A549 (cell line): ENCODE data around the gene PRUNE2.

Experiments used
- MAFK ChIP-seq: fragments of 450-650 bp; IDR thresholded peaks from 2 replicates; pipeline ENCODE4 v1.6.1; 2014; ENCODE audit not compliant: partially characterized antibody
- POLR2A ChIP-seq: IDR thresholded peaks from 2 replicates; pipeline ENCODE4 v1.6.1; 2012; ENCODE audit warnings: mild to moderate bottlenecking, low read length
- TF ChIP-seq, protein P1 (sequence below): fragments of 200-600 bp; sonication (generic); IDR thresholded peaks from 2 replicates; pipeline ENCODE4 v1.6.1; 2016; ENCODE audit warnings: antibody characterized with exemption, mild to moderate bottlenecking, moderate library complexity
- TF ChIP-seq, protein P2 (sequence below): fragments of >200 bp; sonication (Bioruptor Twin); formaldehyde crosslinking; IDR thresholded peaks from 3 replicates; pipeline ENCODE4 v1.5.1; 2016

DNA sequence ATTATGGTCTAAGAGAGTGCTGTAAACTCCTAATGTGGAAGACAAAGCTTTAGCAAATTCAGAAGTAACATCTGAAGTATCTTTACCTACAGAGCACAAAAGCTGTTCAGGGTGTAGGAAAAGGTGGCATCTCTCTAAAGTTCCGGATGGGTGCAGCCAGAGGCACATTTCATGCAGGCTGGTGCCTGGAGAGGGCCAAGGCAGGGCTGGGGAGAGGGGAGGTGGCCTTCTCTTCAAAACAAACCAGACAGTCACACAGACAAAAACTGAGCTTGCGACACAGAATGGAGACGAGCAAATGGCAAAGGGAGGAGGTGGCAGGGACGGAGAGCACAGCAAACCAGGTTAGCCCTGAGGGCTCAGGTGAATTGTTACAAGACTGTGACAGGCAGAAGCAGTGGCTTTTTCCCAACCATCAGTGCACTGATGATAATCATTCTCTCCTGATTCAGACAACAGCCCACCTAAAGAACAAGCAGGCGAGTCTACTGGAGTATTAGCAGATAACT is 263.2 kb downstream of the PRUNE2 start:
- TF ChIP-seq, protein P1, sequence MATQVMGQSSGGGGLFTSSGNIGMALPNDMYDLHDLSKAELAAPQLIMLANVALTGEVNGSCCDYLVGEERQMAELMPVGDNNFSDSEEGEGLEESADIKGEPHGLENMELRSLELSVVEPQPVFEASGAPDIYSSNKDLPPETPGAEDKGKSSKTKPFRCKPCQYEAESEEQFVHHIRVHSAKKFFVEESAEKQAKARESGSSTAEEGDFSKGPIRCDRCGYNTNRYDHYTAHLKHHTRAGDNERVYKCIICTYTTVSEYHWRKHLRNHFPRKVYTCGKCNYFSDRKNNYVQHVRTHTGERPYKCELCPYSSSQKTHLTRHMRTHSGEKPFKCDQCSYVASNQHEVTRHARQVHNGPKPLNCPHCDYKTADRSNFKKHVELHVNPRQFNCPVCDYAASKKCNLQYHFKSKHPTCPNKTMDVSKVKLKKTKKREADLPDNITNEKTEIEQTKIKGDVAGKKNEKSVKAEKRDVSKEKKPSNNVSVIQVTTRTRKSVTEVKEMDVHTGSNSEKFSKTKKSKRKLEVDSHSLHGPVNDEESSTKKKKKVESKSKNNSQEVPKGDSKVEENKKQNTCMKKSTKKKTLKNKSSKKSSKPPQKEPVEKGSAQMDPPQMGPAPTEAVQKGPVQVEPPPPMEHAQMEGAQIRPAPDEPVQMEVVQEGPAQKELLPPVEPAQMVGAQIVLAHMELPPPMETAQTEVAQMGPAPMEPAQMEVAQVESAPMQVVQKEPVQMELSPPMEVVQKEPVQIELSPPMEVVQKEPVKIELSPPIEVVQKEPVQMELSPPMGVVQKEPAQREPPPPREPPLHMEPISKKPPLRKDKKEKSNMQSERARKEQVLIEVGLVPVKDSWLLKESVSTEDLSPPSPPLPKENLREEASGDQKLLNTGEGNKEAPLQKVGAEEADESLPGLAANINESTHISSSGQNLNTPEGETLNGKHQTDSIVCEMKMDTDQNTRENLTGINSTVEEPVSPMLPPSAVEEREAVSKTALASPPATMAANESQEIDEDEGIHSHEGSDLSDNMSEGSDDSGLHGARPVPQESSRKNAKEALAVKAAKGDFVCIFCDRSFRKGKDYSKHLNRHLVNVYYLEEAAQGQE = no peak
- TF ChIP-seq POLR2A = no peak
- TF ChIP-seq, protein P2, sequence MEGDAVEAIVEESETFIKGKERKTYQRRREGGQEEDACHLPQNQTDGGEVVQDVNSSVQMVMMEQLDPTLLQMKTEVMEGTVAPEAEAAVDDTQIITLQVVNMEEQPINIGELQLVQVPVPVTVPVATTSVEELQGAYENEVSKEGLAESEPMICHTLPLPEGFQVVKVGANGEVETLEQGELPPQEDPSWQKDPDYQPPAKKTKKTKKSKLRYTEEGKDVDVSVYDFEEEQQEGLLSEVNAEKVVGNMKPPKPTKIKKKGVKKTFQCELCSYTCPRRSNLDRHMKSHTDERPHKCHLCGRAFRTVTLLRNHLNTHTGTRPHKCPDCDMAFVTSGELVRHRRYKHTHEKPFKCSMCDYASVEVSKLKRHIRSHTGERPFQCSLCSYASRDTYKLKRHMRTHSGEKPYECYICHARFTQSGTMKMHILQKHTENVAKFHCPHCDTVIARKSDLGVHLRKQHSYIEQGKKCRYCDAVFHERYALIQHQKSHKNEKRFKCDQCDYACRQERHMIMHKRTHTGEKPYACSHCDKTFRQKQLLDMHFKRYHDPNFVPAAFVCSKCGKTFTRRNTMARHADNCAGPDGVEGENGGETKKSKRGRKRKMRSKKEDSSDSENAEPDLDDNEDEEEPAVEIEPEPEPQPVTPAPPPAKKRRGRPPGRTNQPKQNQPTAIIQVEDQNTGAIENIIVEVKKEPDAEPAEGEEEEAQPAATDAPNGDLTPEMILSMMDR = no peak
- TF ChIP-seq MAFK = no peak
